CD4-positive, CD25-positive, alpha-beta regulatory T cell (primary cell): ENCODE data around the gene DRG1. TPM values are rescaled to one million over a fixed set of nuclear protein-coding genes. Genes with fewer than 3 reads are reported as not detected.
A peak's percentile ranks its signal among the peaks of the same experiment; 100 is the strongest.
"Not testable (repeated sequence)": the region's sequence is repeated elsewhere in the genome, so short reads cannot be mapped to it uniquely, and the experiment has no call there.

Experiments
- ATAC-seq, 2 donors: fragments of 150-1000 bp; cut with Tn5 transposase; one replicate each; pipeline ENCODE4 v1.10.0; 2021; ENCODE audit warnings: low read depth in 2 of 2, moderate number of reproducible peaks in 2 of 2, moderate library complexity in 1 of 2
- DNase-seq, 3 donors: peaks; one replicate each; pipeline versions ENCODE4 v3.0.0 to v3.0.0-alpha.2; 2012 to 2022; ENCODE audit warnings: mixed read lengths in 1 of 3
- H3K27ac ChIP-seq: one replicate; pipeline ENCODE4 v1.7.0; 2013; ENCODE audit warnings: mild to moderate bottlenecking, low read length; ENCODE audit not compliant: insufficient read depth, poor library complexity, severe bottlenecking
- H3K27me3 ChIP-seq: one replicate; pipeline ENCODE4 v1.7.0; 2013; ENCODE audit warnings: low read length; ENCODE audit not compliant: control insufficient read depth, insufficient read depth
- H3K36me3 ChIP-seq: one replicate; pipeline ENCODE4 v1.7.0; 2013; ENCODE audit warnings: mild to moderate bottlenecking, low read length, moderate library complexity; ENCODE audit not compliant: control insufficient read depth, insufficient read depth
- H3K4me1 ChIP-seq: 2 replicates; pipeline ENCODE4 v1.7.0; 2013; ENCODE audit warnings: mild to moderate bottlenecking, low read length; ENCODE audit not compliant: insufficient read depth, control insufficient read depth, poor library complexity, severe bottlenecking
- H3K4me3 ChIP-seq: one replicate; pipeline ENCODE4 v1.7.0; 2013; ENCODE audit warnings: low read depth, mild to moderate bottlenecking, low read length, moderate library complexity
- H3K9me3 ChIP-seq, 2 experiments: 1 replicate in 1 of 2; 2 replicates in 1 of 2; pipeline ENCODE4 v1.7.0; 2013; ENCODE audit warnings: low read length in 2 of 2, mild to moderate bottlenecking in 1 of 2, moderate library complexity in 1 of 2; ENCODE audit not compliant: control insufficient read depth in 2 of 2
- H3K27ac Mint-ChIP-seq, 3 donors: one replicate each; pipeline ENCODE4 v1.8.0; 2020 to 2022; ENCODE audit warnings: mild to moderate bottlenecking in 3 of 3, mixed read lengths in 3 of 3, moderate library complexity in 2 of 3
- H3K27me3 Mint-ChIP-seq: one replicate; pipeline ENCODE4 v1.8.0; 2022; ENCODE audit warnings: mild to moderate bottlenecking, mixed read lengths
- H3K36me3 Mint-ChIP-seq: one replicate; pipeline ENCODE4 v1.8.0; 2020; ENCODE audit warnings: mixed read lengths
- H3K4me1 Mint-ChIP-seq, 4 donors: one replicate each; pipeline ENCODE4 v1.8.0; 2020 to 2022; ENCODE audit warnings: mixed read lengths in 4 of 4, mild to moderate bottlenecking in 1 of 4
- H3K4me3 Mint-ChIP-seq, 4 donors: one replicate each; pipeline ENCODE4 v1.8.0; 2020 to 2022; ENCODE audit warnings: mild to moderate bottlenecking in 4 of 4, mixed read lengths in 4 of 4, moderate library complexity in 3 of 4
- H3K9me3 Mint-ChIP-seq, 7 donors: one replicate each; pipeline ENCODE4 v1.8.0; 2020 to 2022; ENCODE audit warnings: mixed read lengths in 7 of 7, mild to moderate bottlenecking in 3 of 7, moderate library complexity in 2 of 7
- polyA plus RNA-seq, 4 donors: library from polyadenylated mRNA; unstranded; fragments of 300-500 nt; fragmentation: Illumina TruSeq; gene quantifications; one replicate each; pipeline ENCODE4 v1.2.3, GENCODE V29; 2021
- total RNA-seq: library from RNA; stranded (reverse); gene quantifications from one replicate; pipeline ENCODE4 v1.2.3, GENCODE V29; 2022

Gene DRG1
- total and polyA plus RNA-seq, 5 donors from 2014 or later: 53.8 to 105 (median 89.0) TPM

- Histone ChIP-seq H3K27me3 (no peaks in the 10 kb centered on the region), H3K9me3 (no peaks in the 10 kb centered on the region), H3K36me3 (peaks cover 43% of the 10 kb centered on the region), H3K4me1 (no peaks in the 10 kb centered on the region), H3K4me3 (no peak overlapping the region), H3K27ac (no peak overlapping the region)
- ATAC-seq (peak; percentile 42 to 55), DNase-seq (peak; percentile 2 to 52 (median 29))
- Mint-ChIP-seq H3K36me3 (peaks cover 21% of the 10 kb centered on the region), H3K27me3 (no peaks in the 10 kb centered on the region), H3K9me3 (no peaks in the 10 kb centered on the region), H3K4me3 (no peak overlapping the region), H3K4me1 (peaks cover 0 to 5% (median 1%) of the 10 kb centered on the region in 4 donors), H3K27ac (peak overlapping the region in 1 of 3 donors; percentile 53)
Measured at GRCh38 chr22:31451709-31452571, 52.5 kb downstream of the DRG1 start.

- Histone ChIP-seq H3K9me3 (no peaks in the 10 kb centered on the region), H3K4me3 (no peak overlapping the region), H3K27ac (no peak overlapping the region), H3K36me3 (peaks cover 67% of the 10 kb centered on the region), H3K27me3 (no peaks in the 10 kb centered on the region), H3K4me1 (no peaks in the 10 kb centered on the region)
- H3K27ac Mint-ChIP-seq: no peak overlapping the region
- no peak overlapping the region for H3K4me3 Mint-ChIP-seq
- H3K9me3 Mint-ChIP-seq: no peaks in the 10 kb centered on the region
- ATAC-seq (no peak), DNase-seq (no peak)
- H3K27me3 Mint-ChIP-seq: no peaks in the 10 kb centered on the region
- H3K36me3 Mint-ChIP-seq: peaks cover 42% of the 10 kb centered on the region
- peaks cover 3 to 11% (median 8%) of the 10 kb centered on the region in 4 donors for H3K4me1 Mint-ChIP-seq
Measured at GRCh38 chr22:31461699-31462098, 62.3 kb downstream of the DRG1 start.

GRCh38 chr22:31465307-31465706 is 65.9 kb downstream of the DRG1 start:
- Histone ChIP-seq H3K36me3 (peaks cover 62% of the 10 kb centered on the region), H3K9me3 (no peaks in the 10 kb centered on the region), H3K4me3 (no peak overlapping the region), H3K27ac (no peak overlapping the region), H3K4me1 (no peaks in the 10 kb centered on the region), H3K27me3 (no peaks in the 10 kb centered on the region)
- Mint-ChIP-seq H3K36me3 (peaks cover 49% of the 10 kb centered on the region), H3K4me3 (no peak overlapping the region), H3K27ac (no peak overlapping the region), H3K27me3 (no peaks in the 10 kb centered on the region), H3K9me3 (no peaks in the 10 kb centered on the region), H3K4me1 (peaks cover 5 to 11% (median 7%) of the 10 kb centered on the region in 4 donors)
- DNase-seq (no peak), ATAC-seq (no peak)

- no peak overlapping the region for H3K4me3 Mint-ChIP-seq
- no peak overlapping the region for H3K27ac ChIP-seq
- ATAC-seq (no peak), DNase-seq (no peak)
- H3K9me3 ChIP-seq: no peaks in the 10 kb centered on the region
- H3K27ac Mint-ChIP-seq: peak overlapping the region in 2 of 3 donors; percentile 36 to 74
- H3K4me1 Mint-ChIP-seq: peaks cover 17 to 34% (median 25%) of the 10 kb centered on the region in 4 donors
- H3K4me3 ChIP-seq: no peak overlapping the region
- H3K36me3 Mint-ChIP-seq: peaks cover 16% of the 10 kb centered on the region
- H3K27me3 ChIP-seq: no peaks in the 10 kb centered on the region
- peaks cover 30% of the 10 kb centered on the region for H3K36me3 ChIP-seq
- no peaks in the 10 kb centered on the region for H3K9me3 Mint-ChIP-seq
- no peaks in the 10 kb centered on the region for H3K4me1 ChIP-seq
- H3K27me3 Mint-ChIP-seq: no peaks in the 10 kb centered on the region
Measured at GRCh38 chr22:31474743-31475142, 75.3 kb downstream of the DRG1 start.

DNA sequence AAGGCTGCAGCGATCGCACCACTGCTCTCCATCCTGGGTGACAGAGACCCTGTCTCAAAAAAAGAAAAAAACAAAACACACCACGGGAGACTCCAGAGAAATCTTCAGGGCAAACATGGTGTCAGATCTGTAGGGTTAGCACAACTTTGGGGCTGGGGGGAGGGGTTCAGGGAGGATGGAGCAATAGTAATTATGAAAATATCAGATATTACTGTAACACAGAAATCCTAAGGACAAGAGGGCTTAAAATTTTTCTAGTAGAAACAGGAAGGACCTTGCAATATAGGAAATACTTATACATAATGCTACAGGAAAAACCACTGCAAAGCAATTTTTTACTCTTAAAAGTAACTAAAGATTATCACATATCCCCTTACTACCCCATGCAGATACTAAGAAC is 76.4 kb downstream of the DRG1 start:
- DNase-seq: no peak
- no peaks in the 10 kb centered on the region for H3K27me3 Mint-ChIP-seq
- peak overlapping the region in 2 of 3 donors; percentile 38 to 69 for H3K27ac Mint-ChIP-seq
- Histone ChIP-seq H3K27ac (no peak overlapping the region), H3K4me3 (no peak overlapping the region), H3K4me1 (no peaks in the 10 kb centered on the region), H3K9me3 (no peaks in the 10 kb centered on the region), H3K27me3 (no peaks in the 10 kb centered on the region), H3K36me3 (peaks cover 28% of the 10 kb centered on the region)
- H3K4me3 Mint-ChIP-seq: no peak overlapping the region
- ATAC-seq: no peak
- no peaks in the 10 kb centered on the region for H3K9me3 Mint-ChIP-seq
- peaks cover 16% of the 10 kb centered on the region for H3K36me3 Mint-ChIP-seq
- H3K4me1 Mint-ChIP-seq: peaks cover 17 to 34% (median 25%) of the 10 kb centered on the region in 4 donors

- no peak for DNase-seq
- Mint-ChIP-seq H3K4me1 (peaks cover 14 to 36% (median 25%) of the 10 kb centered on the region in 4 donors), H3K4me3 (no peak overlapping the region), H3K27ac (no peak overlapping the region), H3K36me3 (peaks cover 16% of the 10 kb centered on the region), H3K27me3 (no peaks in the 10 kb centered on the region), H3K9me3 (no peaks in the 10 kb centered on the region)
- no peak overlapping the region for H3K4me3 ChIP-seq
- no peaks in the 10 kb centered on the region for H3K9me3 ChIP-seq
- H3K27ac ChIP-seq: no peak overlapping the region
- no peak for ATAC-seq
- H3K27me3 ChIP-seq: no peaks in the 10 kb centered on the region
- H3K36me3 ChIP-seq: peaks cover 35% of the 10 kb centered on the region
- no peaks in the 10 kb centered on the region for H3K4me1 ChIP-seq
Measured at GRCh38 chr22:31477329-31477728, 77.9 kb downstream of the DRG1 start.

DNA sequence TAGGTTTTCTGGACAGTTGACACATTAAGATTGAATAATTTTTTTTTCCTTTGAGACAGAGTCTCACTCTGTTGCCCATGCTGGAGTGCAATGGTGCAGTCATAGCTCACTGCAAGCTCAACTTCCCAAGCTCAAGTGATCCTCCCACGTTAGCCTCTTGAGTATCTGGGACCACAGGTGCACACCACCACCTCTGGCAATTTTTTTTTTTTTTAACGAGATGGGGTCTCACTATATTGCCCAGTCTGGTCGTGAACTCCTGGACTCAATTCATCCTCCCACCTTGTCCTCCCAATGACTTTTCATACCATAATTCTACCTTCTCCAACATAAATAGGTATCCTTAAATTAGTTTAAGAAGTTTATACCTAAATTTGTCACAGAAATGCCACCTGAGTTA is 81.7 kb downstream of the DRG1 start:
- H3K27ac Mint-ChIP-seq: no peak overlapping the region

GRCh38 chr22:31482470-31482869 is 83.1 kb downstream of the DRG1 start:
- not testable (repeated sequence) for DNase-seq, H3K4me3 ChIP-seq, H3K4me3 Mint-ChIP-seq, ATAC-seq, H3K9me3 Mint-ChIP-seq, H3K4me1 ChIP-seq, H3K27me3 ChIP-seq, H3K27ac ChIP-seq, H3K27me3 Mint-ChIP-seq, H3K9me3 ChIP-seq
- H3K36me3 ChIP-seq: peaks cover 57% of the 10 kb centered on the region
- peaks cover 6 to 46% (median 16%) of the 10 kb centered on the region in 4 donors for H3K4me1 Mint-ChIP-seq
- H3K27ac Mint-ChIP-seq: peak overlapping the region in 1 of 3 donors; percentile 38
- H3K36me3 Mint-ChIP-seq: peaks cover 40% of the 10 kb centered on the region

More for the DNA sequence above, 81.7 kb downstream of the DRG1 start:
- Histone ChIP-seq H3K27ac (no peak overlapping the region), H3K4me3 (no peak overlapping the region), H3K9me3 (no peaks in the 10 kb centered on the region), H3K27me3 (no peaks in the 10 kb centered on the region), H3K36me3 (peaks cover 59% of the 10 kb centered on the region), H3K4me1 (no peaks in the 10 kb centered on the region)
- Mint-ChIP-seq H3K4me1 (peaks cover 8 to 44% (median 19%) of the 10 kb centered on the region in 4 donors), H3K4me3 (no peak overlapping the region), H3K36me3 (peaks cover 37% of the 10 kb centered on the region), H3K9me3 (no peaks in the 10 kb centered on the region), H3K27me3 (no peaks in the 10 kb centered on the region)
- ATAC-seq (no peak), DNase-seq (no peak)
